Measurements from ENCODE around the gene SCAANT1.

GRCh38 chr3:63960048-63960711 is 48.0 kb upstream of the SCAANT1 start:
- TF ChIP-seq, protein P1, sequence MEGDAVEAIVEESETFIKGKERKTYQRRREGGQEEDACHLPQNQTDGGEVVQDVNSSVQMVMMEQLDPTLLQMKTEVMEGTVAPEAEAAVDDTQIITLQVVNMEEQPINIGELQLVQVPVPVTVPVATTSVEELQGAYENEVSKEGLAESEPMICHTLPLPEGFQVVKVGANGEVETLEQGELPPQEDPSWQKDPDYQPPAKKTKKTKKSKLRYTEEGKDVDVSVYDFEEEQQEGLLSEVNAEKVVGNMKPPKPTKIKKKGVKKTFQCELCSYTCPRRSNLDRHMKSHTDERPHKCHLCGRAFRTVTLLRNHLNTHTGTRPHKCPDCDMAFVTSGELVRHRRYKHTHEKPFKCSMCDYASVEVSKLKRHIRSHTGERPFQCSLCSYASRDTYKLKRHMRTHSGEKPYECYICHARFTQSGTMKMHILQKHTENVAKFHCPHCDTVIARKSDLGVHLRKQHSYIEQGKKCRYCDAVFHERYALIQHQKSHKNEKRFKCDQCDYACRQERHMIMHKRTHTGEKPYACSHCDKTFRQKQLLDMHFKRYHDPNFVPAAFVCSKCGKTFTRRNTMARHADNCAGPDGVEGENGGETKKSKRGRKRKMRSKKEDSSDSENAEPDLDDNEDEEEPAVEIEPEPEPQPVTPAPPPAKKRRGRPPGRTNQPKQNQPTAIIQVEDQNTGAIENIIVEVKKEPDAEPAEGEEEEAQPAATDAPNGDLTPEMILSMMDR (IDR thresholded peaks at IDR 0.05): no peak
- TF ChIP-seq EZH2 (IDR thresholded peaks at IDR 0.05; ENCODE audit: borderline replicate concordance, insufficient read depth, low read depth, low read length, poor library complexity, severe bottlenecking): no peak
